ENCODE data around the gene PSMC4. TPM values are rescaled to one million over a fixed set of nuclear protein-coding genes. Genes with fewer than 3 reads are reported as not detected.

Gene PSMC4
- total RNA-seq, 2 experiments from 2014 or later, result 169 to 170 TPM

DNA sequence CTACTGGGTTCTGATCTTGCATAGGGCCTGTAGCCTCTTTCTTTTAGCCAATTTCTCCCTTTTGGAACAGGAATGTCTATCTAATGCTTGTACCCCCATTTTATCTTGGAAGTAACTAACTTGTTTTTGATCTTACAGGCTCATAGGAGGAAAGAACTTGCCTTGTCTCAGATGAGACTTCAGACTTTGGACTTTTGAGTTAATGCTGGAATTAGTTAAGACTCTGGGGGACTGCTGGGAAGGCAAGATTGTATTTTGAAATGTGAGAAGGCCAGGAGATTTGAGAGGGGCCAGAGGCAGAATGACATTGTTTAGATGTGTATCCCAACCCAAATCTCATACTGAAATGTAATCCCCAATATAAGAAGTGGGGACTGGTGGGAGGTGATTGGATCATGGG, 23.4 kb downstream of the PSMC4 start:
- Mint-ChIP-seq H3K27me3 (no peaks in the 10 kb centered on the region), H3K4me1 (peaks cover 54% of the 10 kb centered on the region), H3K36me3 (peaks cover 52% of the 10 kb centered on the region), H3K9me3 (peaks cover 9% of the 10 kb centered on the region), H3K4me3 (peak overlapping the region; percentile 18), H3K27ac (no peak overlapping the region)
- no peak for DNase-seq

DNA sequence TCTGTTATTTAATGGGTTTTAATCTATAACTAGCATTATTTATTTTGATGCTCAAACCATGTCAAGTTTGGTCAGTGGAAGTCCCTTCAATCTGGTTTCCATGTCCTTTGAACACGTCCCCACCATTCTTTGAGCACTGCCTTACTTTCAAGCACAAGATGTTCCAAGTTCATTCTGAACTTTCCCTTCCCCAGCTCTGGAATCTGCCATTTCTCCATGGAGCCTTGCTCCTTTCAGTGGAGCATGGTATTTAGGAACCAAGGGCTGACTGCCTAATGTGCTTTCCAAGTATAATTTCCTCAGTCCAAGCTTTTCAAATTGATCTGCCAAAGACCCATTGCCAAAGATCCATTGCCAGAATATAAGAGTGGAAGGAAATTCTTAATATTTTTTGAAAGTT, 24.8 kb downstream of the PSMC4 start:
- Mint-ChIP-seq H3K27ac (no peak overlapping the region), H3K4me1 (peaks cover 41% of the 10 kb centered on the region)

DNA sequence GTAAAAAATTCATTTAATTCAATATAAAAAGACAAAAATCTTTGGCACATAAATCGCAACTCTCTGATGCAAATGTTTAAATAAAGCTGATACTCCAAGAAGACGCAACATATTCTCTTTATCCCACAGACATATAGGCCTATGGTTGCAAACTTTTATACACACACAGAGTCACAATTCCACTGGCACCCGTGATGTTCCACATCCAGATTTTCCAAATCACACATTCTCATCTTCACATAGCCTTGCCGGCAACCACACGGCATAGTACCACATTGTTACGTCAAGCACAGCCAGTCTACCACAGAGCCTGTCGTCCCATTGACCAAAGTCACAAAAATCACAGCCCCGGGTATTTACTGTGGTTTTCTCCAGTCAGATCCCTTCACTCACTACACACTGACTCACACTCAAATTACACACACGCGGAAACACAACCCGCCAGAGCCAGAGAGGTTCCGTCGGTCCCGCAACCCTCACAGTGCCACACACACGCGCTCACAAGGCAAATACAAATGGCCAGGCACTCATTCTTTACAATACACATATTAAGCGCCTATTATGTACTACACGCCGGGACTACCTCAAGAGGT, 25.3 kb downstream of the PSMC4 start:
- Mint-ChIP-seq H3K27ac (peak overlapping the region; percentile 94), H3K4me3 (peak overlapping the region; percentile 92), H3K27me3 (no peaks in the 10 kb centered on the region), H3K4me1 (peaks cover 36% of the 10 kb centered on the region), H3K9me3 (peaks cover 9% of the 10 kb centered on the region), H3K36me3 (peaks cover 43% of the 10 kb centered on the region)
- peak; percentile 47 for DNase-seq

More for the DNA sequence above, 24.8 kb downstream of the PSMC4 start:
- Mint-ChIP-seq H3K36me3 (peaks cover 46% of the 10 kb centered on the region), H3K27me3 (no peaks in the 10 kb centered on the region), H3K9me3 (peaks cover 9% of the 10 kb centered on the region), H3K4me3 (peak overlapping the region; percentile 92)
- no peak for DNase-seq

DNA sequence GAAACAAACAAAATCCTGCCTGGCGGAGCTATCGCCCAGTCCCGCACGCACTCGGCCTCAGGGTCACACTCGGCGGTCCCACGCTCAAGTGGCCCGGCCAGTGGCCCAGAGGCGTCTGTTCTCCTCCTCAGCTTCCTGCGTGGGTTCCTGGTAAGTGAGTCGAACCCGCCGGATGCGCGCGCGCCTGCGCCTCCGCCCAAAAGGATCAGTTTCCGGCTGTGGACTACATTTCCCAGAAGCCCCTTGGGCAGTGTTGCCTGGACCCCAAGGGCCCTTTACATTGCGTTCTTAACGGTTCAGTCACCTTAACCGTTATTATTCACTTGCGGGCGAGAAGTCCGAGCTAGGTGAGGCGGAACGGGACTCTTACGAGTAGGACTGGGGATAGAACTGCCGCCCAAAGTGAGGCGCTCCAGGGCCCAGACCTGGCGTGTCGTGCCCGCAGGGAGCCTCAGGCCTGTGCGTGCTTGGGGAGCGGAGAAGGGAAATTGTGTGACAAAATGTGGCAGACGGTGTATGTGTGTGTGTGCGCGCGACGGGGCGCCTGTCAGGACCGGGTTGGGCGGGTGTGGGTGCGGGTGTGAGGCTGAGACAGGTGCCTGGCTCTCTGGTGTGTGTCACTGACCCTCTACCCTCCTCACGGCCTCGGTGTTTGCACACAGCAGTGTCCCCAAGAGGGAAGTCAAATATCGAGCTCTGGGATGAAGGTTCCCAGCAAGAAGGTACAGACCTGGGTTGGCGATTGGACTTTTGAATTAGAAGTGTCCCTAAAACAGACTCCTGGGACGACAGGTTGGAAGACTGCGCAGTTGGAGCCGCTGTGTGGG, 26.1 kb downstream of the PSMC4 start, which contains the start of gene ZNF546:
ZNF546 (plus strand) TSS at position 250 of the 827 bp plus-strand sequence. CDS start 1,267 bp downstream, outside the sequence.
- H3K27me3 Mint-ChIP-seq, result no peaks in the 10 kb centered on the region
- H3K9me3 Mint-ChIP-seq, result peaks cover 9% of the 10 kb centered on the region
- H3K36me3 Mint-ChIP-seq, result peaks cover 43% of the 10 kb centered on the region
- H3K27ac Mint-ChIP-seq, result peak within 1 kb of the TSS; percentile 94
- peak within 1 kb of the TSS; percentile 92 for H3K4me3 Mint-ChIP-seq
- peaks cover 31% of the 10 kb centered on the region for H3K4me1 Mint-ChIP-seq
- DNase-seq, result peak; percentile 90

GRCh38 chr19:39997638-39998216, 26.8 kb downstream of the PSMC4 start:
- DNase-seq, result peak; percentile 31
- Mint-ChIP-seq H3K9me3 (peaks cover 9% of the 10 kb centered on the region), H3K4me1 (peaks cover 24% of the 10 kb centered on the region), H3K36me3 (peaks cover 36% of the 10 kb centered on the region), H3K27me3 (no peaks in the 10 kb centered on the region), H3K4me3 (peak overlapping the region; percentile 92), H3K27ac (peak overlapping the region; percentile 94)

GRCh38 chr19:39998501-39998900, 27.5 kb downstream of the PSMC4 start:
- Mint-ChIP-seq H3K36me3 (peaks cover 28% of the 10 kb centered on the region), H3K4me3 (no peak overlapping the region), H3K27me3 (no peaks in the 10 kb centered on the region), H3K4me1 (peaks cover 21% of the 10 kb centered on the region), H3K27ac (peak overlapping the region; percentile 94), H3K9me3 (peaks cover 5% of the 10 kb centered on the region)
- no peak for DNase-seq

DNA sequence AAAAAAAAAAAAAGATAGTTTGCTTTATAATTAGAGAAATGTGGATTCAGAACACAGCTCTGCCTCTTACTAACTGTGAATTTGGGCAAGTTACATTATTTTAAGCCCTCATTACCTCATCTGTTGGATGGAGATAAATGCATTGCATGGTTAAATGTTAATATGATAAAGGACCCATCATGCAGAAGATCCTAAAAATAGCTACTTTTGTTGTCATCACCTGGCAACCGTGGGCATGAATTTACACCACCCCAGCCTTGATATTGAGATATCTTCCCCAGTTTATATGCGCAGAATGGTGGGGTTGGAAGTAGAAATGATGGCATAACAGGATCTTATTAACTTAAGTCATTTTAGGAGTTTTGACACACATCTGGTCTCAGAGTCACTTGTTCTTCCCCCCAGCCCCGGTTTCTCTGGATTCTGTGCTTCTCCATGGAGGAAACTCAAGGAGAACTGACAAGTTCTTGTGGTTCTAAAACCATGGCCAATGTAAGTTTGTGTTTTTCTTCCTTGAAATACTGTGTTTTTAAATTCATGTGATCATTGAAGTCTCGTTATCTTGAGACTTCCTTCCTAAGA, 34.8 kb downstream of the PSMC4 start:
- Mint-ChIP-seq H3K36me3 (peaks cover 42% of the 10 kb centered on the region), H3K27me3 (no peaks in the 10 kb centered on the region), H3K27ac (no peak overlapping the region), H3K4me1 (peaks cover 8% of the 10 kb centered on the region), H3K9me3 (peaks cover 13% of the 10 kb centered on the region), H3K4me3 (no peak overlapping the region)
- no peak for DNase-seq

DNA sequence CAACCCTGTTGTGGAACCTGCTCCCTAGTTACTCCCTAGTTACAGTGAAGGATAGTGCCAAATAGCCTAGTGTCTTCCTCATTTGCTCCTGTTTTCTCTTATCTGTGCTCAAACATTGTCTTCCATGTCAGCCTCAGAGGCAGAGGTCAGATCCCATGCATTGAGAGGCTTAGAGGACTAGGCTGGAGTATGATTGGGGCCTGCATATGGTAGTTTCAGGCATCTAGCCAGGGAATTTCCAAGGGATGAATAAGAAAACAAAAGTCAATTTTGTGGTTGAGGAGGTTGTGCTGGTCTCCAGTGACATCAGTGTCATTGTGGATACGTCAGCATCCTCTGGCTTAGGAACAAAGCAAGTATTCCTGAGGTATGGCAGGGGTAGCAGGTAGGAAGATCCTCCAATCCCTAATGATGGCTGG, 35.3 kb downstream of the PSMC4 start:
- no peaks in the 10 kb centered on the region for H3K27me3 Mint-ChIP-seq
- no peak overlapping the region for H3K27ac Mint-ChIP-seq
- peaks cover 46% of the 10 kb centered on the region for H3K36me3 Mint-ChIP-seq
- H3K9me3 Mint-ChIP-seq, result peaks cover 13% of the 10 kb centered on the region
- DNase-seq, result no peak
- H3K4me3 Mint-ChIP-seq, result no peak overlapping the region
- peaks cover 8% of the 10 kb centered on the region for H3K4me1 Mint-ChIP-seq

GRCh38 chr19:40009674-40010073, 38.7 kb downstream of the PSMC4 start:
- no peaks in the 10 kb centered on the region for H3K27me3 Mint-ChIP-seq
- no peak overlapping the region for H3K27ac Mint-ChIP-seq
- H3K36me3 Mint-ChIP-seq, result peaks cover 80% of the 10 kb centered on the region
- DNase-seq, result no peak
- H3K4me3 Mint-ChIP-seq, result no peak overlapping the region
- peaks cover 8% of the 10 kb centered on the region for H3K4me1 Mint-ChIP-seq
- H3K9me3 Mint-ChIP-seq, result peaks cover 40% of the 10 kb centered on the region

DNA sequence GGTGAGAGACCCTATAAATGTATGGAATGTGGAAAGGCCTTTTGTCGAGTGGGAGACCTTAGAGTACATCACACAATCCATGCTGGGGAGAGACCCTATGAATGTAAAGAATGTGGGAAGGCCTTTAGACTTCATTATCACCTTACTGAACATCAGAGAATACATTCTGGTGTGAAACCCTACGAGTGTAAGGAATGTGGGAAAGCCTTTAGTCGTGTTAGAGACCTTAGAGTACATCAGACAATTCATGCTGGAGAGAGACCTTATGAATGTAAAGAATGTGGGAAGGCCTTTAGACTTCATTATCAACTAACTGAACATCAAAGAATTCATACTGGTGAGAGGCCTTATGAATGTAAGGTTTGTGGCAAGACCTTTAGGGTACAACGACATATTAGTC, 43.0 kb downstream of the PSMC4 start:
- Mint-ChIP-seq H3K4me1 (no peaks in the 10 kb centered on the region), H3K4me3 (no peak overlapping the region), H3K27me3 (no peaks in the 10 kb centered on the region), H3K9me3 (peaks cover 60% of the 10 kb centered on the region), H3K27ac (no peak overlapping the region), H3K36me3 (peaks cover 66% of the 10 kb centered on the region)
- DNase-seq, result no peak

DNA sequence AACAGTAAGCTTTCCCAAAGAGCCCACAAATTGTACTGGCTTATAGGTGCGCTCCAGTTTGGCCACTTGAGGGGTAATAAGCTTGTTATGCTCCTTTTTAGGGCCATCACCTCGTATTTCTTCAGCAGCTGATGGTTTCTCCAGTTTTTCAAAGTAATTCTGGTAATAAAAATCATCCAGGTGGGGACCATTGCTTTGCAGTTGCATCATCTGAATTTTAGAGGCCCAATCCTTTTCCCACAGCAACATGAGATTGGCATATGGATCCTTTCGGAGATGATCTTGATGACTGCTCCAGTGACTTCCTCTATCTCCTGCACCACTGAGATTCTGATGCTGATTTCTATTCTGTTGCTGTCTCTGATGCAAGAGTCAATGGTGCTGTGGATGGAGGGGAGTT, 53.0 kb downstream of the PSMC4 start:
- H3K27ac Mint-ChIP-seq, result no peak overlapping the region
- H3K4me1 Mint-ChIP-seq, result no peaks in the 10 kb centered on the region
- peaks cover 22% of the 10 kb centered on the region for H3K36me3 Mint-ChIP-seq
- peaks cover 60% of the 10 kb centered on the region for H3K9me3 Mint-ChIP-seq
- H3K4me3 Mint-ChIP-seq, result no peak overlapping the region
- no peak for DNase-seq
- no peaks in the 10 kb centered on the region for H3K27me3 Mint-ChIP-seq

DNA sequence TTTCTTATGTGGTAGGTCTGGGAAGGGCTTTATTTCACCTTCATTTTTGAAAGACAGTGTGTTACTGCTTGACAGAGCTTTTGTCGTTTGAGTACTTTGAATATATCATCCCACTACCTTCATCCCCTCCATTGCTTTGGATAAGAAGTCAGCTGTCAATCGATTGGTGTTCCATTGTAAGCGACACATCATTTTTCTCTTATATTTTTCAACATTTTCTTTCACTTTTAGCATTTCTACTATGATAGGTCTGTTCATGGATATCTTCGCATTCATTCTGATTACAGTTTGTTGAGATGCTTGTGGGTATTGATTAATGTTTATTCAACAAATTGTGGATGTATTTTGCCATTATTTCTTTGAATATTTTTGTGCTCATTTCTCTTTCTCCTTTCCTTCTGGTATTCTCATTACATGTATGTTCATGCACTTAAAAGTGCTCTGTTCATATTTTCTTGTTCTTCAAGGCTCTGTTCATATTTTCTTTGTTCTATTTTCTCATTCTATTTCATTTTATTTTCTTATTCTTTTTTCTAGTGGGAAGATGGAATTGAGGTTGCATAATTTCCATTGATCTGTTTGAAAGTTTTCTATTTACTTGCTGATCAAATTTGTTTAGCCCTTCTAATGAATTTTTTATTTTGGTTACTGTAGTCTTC, 55.1 kb downstream of the PSMC4 start:
- no peak overlapping the region for H3K27ac Mint-ChIP-seq
- peaks cover 65% of the 10 kb centered on the region for H3K9me3 Mint-ChIP-seq
- peaks cover 27% of the 10 kb centered on the region for H3K36me3 Mint-ChIP-seq

GRCh38 chr19:40026597-40026970, 55.6 kb downstream of the PSMC4 start:
- Mint-ChIP-seq H3K27ac (no peak overlapping the region), H3K27me3 (no peaks in the 10 kb centered on the region), H3K36me3 (peaks cover 28% of the 10 kb centered on the region), H3K4me3 (no peak overlapping the region), H3K4me1 (no peaks in the 10 kb centered on the region), H3K9me3 (peaks cover 63% of the 10 kb centered on the region)
- no peak for DNase-seq

More for the DNA sequence above, 55.1 kb downstream of the PSMC4 start:
- Mint-ChIP-seq H3K27me3 (no peaks in the 10 kb centered on the region), H3K4me3 (no peak overlapping the region), H3K4me1 (no peaks in the 10 kb centered on the region)
- DNase-seq, result no peak
